RKO (cell line): ENCODE measurements around the gene ZNF175.

ENCODE experiments used
- DNase-seq: peaks from one replicate; pipeline ENCODE4 v3.0.0-alpha.2; 2016; ENCODE audit warnings: low spot score

ZNF175 gene

DNA sequence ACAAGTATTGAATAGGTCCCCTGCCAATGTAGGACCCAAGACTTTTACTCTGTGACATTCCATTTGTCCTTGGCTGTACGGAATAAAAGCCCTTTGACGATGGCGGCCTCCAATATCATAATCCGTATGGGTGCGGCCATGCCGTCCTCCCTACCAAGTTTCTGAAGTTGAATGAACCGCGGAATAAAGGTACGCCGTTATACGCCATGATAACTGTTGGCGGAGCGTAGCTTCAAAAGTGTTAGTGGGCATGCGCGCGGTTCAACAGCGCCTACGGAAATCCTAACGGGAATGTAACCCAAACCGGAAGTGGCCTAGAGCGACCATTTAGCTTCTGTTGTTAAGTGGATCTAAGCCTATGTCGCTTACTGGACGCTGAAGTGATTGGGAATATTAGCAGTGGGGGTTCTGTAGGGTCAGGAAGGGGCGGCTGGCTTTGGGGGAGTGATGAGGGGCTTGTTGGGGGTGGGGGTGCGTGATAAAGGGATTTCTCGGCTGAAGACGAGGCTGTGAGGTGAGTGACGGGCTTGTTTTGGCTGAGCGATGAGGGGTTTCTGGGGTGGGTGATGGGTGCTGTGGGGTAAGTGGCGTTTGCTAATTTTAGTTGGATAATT is at the start of gene ZNF175:
ZNF175 (plus strand) TSS at position 322 of the 614 bp plus-strand sequence. CDS start 2,047 bp downstream, outside the sequence.
- peak; percentile 96 for DNase-seq

DNA sequence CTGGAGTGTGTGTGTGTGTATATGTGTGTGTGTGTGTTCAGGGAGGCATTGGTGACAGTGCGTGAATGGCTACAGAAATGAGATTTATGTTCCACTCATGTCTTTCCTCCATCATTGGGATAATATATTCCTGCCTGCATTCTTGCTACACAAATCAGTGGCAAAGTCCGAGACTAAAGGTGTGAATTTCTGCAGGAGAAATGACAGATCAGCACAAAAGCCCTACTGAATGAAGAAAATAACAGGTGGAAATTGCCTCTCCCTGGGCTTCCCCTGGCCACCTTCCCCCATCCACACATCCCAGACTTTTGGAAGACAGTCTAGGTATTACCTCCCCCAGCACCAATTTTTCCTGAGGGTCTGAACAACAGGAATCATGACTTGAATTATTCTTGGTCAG is 49.7 kb upstream of the ZNF175 start:
- DNase-seq = no peak

GRCh38 chr19:51521781-51522180 is 49.3 kb upstream of the ZNF175 start:
- no peak for DNase-seq

- DNase-seq = no peak
Observed at GRCh38 chr19:51524666-51525264, 46.3 kb upstream of the ZNF175 start.

DNA sequence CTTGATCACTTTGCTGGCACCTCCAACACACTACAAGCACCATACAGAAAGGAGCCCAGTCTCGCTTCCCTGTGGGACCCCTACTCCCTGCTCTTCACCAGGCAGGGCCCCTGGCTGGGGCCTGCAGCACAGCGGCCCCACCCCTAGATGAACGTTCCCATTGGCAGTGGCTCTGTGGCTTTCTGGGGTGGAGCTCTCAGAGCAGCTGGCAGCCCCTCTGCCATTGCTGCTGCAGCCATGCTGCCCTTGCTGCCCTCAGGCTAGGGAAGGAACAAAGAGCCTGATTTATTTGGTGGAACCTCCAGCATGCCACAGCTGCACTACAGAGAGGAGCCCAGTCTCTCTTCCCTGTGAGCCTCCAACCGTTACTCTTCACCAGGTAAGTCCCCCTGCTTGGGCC is 45.4 kb upstream of the ZNF175 start:
- DNase-seq = no peak

- no peak for DNase-seq
Observed at GRCh38 chr19:51529301-51529700, 41.8 kb upstream of the ZNF175 start.

- no peak for DNase-seq
Observed at GRCh38 chr19:51530616-51531015, 40.5 kb upstream of the ZNF175 start.

- no peak for DNase-seq
Observed at GRCh38 chr19:51531349-51532315, 39.5 kb upstream of the ZNF175 start, which contains the start of gene SIGLEC6. TSS of gene SIGLEC6 (minus strand) at chr19:51531670. CDS start at chr19:51531648, 22 bp downstream.

DNA sequence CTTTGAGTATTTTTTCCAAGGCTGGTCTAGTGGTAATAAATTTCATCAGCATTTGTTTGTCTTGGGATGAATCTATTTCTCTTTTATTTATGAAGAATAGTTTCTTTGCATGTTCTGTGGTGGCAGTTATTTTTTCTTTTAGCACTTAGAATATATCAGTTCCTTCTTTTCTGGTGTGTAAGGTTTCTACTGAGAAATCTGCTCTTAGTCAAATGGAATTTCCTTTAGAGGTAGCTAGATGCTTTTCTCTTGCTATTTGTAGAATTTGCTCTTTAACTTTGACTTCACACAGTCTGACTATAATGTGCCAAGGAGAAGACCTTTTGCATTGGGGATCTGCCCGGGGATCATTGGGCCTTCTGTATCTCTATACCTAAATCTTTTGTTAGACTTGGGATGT is 35.5 kb upstream of the ZNF175 start:
- DNase-seq = no peak

DNA sequence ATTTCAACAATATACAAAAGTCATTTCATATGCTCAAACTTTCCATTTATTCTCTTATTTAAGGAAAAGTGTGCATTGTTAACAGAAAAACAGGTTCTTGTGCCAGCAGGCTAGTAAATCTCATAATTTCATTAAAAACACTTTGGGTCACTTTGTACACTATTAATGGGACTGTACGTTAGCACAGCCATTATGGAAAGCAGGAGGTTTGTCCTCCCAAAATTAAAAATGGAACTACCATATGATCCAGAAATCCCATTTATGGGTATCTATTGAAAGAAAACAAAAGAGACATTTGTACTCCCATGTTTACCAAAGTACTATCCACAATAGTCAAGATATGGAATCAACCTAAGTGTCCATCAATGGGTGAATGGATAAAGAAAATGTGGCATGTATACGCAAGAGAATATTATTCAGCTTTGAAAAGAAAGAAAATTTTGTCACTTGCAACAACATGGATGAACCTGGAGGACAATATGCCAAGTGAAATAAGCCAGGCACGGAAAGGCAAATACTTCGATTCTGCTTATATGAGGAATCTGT is 31.2 kb upstream of the ZNF175 start:
- DNase-seq = no peak

GRCh38 chr19:51541458-51542357 is 29.4 kb upstream of the ZNF175 start:
- no peak for DNase-seq

GRCh38 chr19:51542699-51543098 is 28.4 kb upstream of the ZNF175 start:
- DNase-seq = no peak

- no peak for DNase-seq
Observed at GRCh38 chr19:51544038-51544437, 27.0 kb upstream of the ZNF175 start.

GRCh38 chr19:51546107-51546649 is 24.9 kb upstream of the ZNF175 start:
- no peak for DNase-seq

- peak; percentile 1 for DNase-seq
Observed at GRCh38 chr19:51546650-51547396, 24.3 kb upstream of the ZNF175 start.

- no peak for DNase-seq
Observed at GRCh38 chr19:51547397-51548212, 23.5 kb upstream of the ZNF175 start.

DNA sequence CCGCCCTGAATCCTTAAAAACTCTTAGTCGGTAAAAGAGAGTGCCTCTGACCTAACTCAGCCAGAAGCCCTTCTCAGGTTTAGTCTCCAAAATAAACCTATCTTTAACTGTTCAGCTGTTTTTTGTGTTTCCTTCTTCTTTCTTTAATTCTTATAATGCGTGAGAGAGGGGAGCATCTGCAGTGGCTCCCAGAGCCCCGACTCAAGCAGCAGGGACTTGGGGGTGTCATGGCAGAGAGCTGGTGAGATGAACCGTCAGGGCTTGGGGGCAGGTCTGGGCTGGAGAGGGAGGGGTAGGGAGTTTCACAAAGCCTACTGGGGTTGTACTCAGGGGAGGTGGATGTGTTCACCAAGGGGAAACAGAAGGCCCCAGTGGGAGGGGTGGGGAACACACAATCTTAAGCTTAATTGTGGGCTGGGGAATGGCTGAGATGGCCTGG is 22.9 kb upstream of the ZNF175 start:
- DNase-seq = no peak

DNA sequence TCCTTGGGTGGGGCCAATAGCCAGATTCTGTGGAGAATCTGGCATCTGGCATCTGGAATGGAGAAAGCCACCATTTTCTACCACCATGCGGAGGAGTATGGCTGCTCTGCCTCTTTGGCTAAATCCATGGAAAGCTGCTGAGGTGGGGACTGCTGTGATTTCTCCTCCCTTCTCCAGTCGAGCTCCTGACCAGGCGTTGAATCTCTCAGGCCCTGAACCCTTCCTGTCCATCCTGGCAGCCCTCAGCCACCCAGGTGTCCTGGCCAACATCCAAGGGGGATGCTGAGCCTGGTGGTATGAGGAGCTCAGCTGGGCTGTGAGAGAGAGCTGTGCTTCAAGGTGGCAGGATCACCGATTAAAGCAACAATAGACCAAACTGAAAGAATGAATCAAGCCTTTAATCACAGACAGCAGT is 22.2 kb upstream of the ZNF175 start:
- no peak for DNase-seq

DNA sequence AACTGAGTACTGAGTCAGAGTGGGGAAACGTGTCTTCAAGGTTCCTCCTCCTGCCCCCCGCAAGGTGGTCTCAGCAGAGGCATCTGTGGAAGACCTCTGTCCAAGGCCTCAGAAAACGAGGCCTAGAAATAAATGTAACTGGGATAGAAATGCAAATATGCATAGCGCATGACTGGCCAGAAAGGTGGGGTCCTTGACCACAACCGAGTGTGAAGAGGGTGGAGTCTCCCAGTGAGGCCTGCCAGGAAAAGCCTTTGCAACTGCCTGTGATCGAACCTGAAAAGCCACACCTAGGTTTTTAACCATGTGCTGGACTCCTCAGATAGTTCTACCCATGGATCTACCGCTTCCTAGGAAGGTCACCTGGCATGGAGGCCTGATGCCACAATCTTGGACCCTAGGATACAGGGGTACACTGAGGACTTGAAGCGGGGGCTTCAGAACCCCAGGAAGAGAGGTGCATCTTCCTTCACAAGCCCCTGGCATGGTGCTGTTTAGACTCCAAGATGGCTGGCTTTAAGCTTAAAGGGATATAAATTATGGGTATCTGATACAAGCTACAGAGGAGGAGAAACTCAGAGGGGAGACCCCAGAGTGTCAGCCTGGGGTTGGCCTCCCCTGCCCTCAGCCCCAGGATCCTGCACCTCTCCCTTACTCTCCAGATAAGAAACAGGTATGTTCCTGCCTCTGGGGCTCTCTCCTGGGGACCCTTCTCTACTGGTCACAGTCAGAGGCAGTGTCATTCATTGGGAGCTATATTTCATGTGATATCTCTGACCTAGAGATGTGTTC is 21.4 kb upstream of the ZNF175 start:
- no peak for DNase-seq
